ENCODE measurements around the gene SMURF1.
A peak's percentile ranks its signal among the peaks of the same experiment; 100 is the strongest.
"Not testable (repeated sequence)": the region's sequence is repeated elsewhere in the genome, so short reads cannot be mapped to it uniquely, and the experiment has no call there.

Gene SMURF1

DNA sequence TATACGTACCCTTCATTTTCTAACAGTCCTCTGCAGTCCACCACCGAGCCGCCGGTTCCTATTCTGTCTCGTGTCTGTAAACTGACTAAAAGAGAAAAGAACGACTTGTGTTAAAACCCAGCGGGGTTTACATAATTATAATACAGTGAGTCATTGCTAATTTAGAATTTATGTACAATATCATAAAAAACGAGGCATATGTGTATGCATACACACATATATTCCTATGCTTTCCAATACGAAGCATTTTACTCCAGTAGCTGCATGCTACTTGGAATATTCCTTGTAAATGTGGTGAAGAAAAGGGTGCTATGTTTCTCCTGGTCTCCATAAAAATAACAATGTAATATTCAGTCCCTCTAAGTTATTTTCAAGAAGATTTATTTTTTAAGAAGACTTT lies 89.1 kb downstream of the SMURF1 start:
- no peak for DNase-seq (ENCODE audit: low read depth in 2 of 2)

- no peak for DNase-seq (ENCODE audit: low read depth in 2 of 2)
Observed at GRCh38 chr7:99050971-99051370, 92.9 kb downstream of the SMURF1 start.

DNA sequence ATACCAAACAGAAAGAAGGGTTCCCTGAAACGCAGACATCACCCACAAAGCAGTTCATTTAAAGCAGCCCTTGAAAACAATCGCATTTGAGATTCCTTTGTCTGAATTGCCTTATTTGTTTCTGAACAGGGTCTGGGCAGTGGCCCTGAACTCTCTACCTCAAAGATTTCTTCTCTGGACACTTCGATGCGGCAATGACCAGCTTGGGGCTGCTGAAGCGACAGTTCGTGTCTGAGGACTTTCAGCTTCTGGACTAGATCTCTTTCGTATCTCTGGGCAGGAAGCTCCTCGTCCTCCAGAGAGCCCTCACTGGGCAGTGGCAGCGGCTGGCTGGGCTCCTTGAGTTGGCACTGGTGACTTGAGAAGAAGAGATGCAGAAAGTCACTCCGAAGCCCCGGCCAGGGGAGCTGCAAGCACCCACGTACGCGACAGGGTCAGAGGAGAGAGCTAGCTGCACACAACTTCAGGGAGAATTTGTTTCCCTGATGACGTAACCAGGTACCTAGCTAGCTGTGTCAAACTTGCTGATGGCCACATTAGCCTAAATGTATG lies 96.3 kb downstream of the SMURF1 start:
- no peak for DNase-seq (ENCODE audit: low read depth in 2 of 2)

- no peak for DNase-seq (ENCODE audit: low read depth in 2 of 2)
Observed at GRCh38 chr7:99046722-99047121, 97.2 kb downstream of the SMURF1 start.

DNA sequence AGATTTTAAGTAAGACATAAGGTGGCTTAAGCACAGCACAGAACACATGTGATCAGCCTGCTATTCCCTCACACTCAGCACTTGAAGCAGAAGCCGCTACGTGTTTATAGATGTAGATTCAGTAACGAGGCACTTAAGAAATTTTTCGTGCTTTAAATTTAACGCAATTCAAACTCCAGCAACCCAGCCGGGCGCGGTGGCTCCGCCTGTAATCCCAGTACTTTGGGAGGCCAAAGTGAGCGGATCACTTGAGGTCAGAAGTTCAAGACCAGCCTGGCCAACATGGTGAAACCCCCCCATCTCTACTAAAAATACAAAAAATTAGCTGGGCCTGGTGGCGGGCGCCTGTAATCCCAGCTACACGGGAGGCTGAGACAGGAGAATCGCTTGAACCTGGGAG lies 97.6 kb downstream of the SMURF1 start:
- not testable (repeated sequence) for DNase-seq (ENCODE audit: low read depth in 2 of 2)

GRCh38 chr7:99044858-99045257 lies 99.0 kb downstream of the SMURF1 start:
- DNase-seq (ENCODE audit: low read depth in 2 of 2), result not testable (repeated sequence)

DNA sequence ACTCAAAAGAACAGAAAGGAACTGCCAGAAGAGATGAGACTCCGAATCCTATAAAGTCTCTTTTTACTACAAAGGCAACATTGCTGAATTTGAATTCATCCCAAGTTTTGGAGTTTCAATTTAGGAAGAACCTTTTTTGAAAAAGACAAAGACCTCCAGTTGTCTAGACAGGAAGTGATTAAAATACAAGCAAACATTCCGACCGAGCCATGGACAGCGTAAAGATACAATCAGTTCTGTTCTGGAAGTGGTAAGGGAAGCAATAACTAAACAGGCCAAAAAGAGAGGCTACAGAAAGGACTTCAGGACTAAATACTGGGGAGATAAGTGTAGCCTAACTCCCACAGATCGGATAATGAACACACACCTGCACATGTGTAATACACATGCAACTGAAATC lies 101.0 kb downstream of the SMURF1 start:
- no peak for DNase-seq (ENCODE audit: low read depth in 2 of 2)

DNA sequence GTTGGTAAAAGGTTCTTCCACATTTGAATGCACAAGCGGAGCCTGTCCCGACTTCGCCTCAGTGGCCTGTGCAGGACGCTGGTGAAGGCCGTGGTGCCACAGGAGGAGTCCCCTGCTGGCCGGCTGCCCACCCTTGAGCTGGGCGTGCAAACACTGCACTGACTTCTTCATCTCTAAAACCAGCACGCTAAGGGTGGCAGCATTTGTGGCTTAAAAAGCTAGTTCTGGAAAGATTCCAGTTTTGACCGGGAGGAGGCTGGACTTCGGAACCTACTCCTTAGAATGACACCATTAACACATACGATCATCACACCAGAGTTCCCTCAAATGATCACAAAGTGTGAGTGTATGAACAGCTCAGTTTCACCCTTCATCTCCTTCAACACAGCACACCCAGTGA lies 102.4 kb downstream of the SMURF1 start:
- no peak for DNase-seq (ENCODE audit: low read depth in 2 of 2)

GRCh38 chr7:99040104-99040958 lies 103.6 kb downstream of the SMURF1 start:
- peak; percentile 27 to 37 for DNase-seq (ENCODE audit: low read depth in 2 of 2)

GRCh38 chr7:99039384-99039891 lies 104.5 kb downstream of the SMURF1 start:
- DNase-seq (ENCODE audit: low read depth in 2 of 2), result no peak

DNA sequence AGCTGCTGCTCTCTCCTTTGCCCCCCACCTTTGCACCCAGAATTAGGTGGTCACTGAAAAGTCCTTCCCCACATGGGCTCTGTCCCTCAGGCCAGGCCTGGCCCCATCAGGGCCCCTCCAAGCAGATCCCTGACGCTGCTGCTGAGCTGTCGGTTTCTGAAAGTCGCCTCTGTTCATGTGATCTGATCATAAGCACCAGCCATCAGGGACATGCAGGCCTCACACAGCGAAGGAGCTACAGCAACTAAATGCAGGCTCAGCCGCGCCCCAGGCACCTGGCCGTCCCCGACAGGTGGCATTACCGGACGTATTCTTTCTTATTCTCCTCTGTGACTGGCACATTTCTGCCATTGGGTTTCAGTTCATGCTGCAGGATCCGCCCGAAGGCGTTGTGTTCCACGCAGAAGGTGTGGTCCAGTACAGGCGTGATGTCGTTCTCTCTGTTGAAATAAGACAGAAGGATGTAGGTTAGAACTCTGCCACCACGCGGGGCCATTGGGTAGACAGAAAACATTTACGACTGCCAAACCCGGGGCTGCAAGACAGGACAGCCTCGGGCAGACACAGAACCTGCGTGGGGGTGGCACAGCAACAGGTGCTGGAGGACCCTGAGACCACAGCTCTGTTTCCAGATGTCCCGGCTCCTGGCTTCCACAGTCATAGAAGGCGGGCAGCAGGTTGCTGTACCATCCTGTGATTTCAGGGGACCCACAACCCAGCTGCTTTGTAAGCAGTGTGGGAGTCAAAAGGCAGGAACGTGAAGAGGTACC lies 105.6 kb downstream of the SMURF1 start:
- DNase-seq (ENCODE audit: low read depth in 2 of 2), result no peak

DNA sequence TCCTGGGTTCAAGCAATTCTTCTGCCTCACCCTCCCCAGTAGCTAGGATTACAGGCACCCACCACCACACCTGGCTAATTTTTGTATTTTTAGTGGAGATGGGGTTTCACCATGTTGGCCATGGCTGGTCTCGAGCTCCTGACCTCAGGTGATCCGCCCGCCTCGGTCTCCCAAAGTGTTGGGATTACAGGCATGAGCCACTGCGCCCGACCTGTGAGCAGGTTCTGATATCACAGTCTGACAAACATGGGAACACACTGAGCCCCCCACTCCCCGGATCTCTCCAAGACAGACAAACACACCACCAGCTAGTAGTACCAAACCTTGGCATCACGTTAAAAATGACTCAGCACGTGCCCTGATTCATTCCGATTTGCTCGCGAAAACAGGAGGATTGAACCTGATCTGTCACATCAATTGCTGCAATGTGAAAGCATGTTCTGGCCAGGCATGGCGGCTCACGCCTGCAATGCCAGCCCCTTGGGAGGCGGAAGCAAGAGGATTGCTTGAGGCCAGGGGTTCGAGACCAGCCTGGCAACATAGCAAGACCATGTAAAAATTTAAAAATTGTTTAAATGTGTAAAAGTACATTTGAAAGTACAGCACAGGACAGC lies 106.5 kb downstream of the SMURF1 start:
- no peak for DNase-seq (ENCODE audit: low read depth in 2 of 2)

DNA sequence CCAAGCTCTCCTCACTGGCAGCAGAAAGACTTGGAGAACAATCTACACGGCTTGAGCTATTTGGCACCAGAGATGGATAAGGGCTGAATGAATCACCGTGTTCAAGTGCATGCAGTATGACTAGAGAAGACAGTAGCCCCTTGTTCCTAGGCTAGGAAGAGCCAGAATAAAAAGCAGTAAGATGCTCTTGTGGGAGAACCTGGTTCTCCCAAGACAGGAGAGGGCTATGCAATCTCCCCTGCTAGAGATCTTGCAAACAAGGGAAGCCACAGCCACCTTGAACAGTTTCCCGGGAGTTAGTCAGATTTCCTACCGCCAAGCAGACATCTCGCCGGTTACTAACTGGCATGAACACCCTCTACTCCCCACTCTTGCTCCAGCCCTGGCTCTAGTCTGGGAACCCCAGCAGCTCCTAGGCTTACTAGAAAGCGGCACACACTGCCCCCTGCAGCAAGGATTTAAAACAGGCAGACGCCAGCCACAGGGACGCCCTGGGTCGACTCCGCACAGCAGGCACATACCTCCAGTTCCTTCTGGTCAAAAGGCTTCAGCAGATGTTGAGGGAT lies 107.3 kb downstream of the SMURF1 start:
- no peak for DNase-seq (ENCODE audit: low read depth in 2 of 2)

DNA sequence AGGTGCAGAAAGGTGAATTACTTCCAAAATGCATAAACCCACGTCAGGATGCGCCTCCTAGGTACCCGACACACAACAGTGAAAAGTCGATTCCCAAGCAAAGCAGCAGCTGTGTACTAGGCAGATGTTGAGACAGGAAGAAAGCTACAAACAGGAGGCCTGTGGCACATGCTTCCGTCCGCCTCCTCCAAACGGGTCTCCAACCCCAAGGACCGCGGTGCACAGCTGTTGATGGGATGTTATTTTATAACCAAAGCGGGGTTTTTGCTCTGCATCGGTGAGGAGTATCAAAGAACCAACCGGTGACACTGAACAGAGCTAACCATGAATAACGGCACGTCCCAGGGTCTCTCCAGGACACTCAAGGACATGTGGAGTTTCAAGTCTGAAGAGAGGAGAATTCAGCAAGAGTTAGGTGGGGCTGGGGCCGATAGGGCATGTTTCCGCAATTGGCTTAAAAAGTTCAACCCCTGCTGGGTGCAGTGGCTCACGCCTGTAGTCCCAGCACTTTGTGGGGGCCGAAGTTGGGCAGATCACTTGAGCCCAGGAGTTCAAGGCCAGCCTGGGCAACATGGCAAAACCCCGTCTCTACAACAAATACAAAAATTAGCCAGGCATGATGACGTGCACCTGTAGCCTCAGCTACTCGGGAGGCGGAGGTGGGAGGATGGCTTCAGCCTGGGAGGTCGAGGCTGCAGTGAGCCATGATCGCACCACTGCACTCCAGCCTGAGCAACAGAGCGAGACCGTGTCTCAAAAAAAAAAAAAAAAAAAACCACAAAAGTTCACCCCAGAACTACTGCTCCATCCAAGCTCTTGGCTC lies 108.0 kb downstream of the SMURF1 start:
- DNase-seq (ENCODE audit: low read depth in 2 of 2), result no peak

DNA sequence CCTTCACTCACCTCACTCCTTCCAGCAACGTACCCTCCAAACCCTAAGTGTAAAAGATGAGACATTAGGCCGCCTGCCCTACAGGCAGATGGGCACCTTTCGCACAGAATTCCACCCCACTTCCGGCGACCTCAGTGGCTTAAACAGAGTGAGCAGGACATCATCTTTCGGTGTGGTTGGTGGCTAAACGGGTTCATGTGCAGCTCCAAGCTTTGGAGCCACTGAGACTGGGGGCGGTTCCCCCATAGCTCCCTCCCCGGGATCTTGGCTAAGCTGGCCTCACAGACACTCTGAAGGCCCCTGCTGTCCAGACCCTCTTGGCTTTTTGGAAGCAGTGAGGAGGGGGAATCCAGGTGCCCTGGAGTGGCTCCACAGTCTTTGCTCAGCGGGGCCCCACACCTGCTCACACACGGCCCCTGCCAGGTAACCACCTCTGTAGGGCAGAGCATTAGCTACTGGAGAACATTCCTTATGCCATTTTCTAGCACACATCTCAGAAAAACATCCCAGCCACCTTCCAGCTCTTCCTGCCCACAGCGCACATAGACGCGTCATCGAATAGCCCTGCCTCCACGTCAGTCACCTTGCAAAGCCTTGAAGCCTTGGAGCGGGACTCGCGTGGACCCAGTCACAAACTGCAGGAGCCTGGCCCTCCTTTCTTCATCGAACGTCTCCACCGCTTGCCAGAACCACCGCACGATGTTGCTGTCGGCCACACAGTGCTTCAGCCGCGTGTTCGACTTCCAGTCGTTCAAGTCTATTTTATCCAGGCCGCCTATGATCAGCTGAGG lies 108.8 kb downstream of the SMURF1 start:
- DNase-seq (ENCODE audit: low read depth in 2 of 2), result no peak

- DNase-seq (ENCODE audit: low read depth in 2 of 2), result no peak
Observed at GRCh38 chr7:99033765-99034164, 110.1 kb downstream of the SMURF1 start.

- no peak for DNase-seq (ENCODE audit: low read depth in 2 of 2)
Observed at GRCh38 chr7:99032928-99033327, 111.0 kb downstream of the SMURF1 start.

DNA sequence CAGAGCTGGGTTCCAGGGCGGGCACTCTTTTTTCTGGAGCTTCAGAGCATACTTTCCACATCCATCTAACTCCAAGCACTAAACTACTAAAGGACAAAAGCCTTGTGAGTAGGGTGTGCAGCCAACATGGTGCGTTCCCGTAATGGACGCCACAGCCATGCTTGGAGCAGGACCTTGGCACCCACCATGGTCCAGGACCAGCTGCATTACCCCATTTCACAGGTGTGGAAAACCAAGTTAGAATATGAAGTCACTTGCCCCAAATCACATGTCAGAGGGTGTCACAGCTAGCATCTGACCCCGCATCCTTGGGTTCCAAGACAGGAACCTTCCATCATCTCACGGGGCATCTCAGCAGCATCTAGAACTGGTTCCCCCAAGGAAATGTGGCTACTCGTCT lies 112.4 kb downstream of the SMURF1 start:
- no peak for DNase-seq (ENCODE audit: low read depth in 2 of 2)

GRCh38 chr7:99030951-99031350 lies 113.0 kb downstream of the SMURF1 start:
- DNase-seq (ENCODE audit: low read depth in 2 of 2), result no peak

- no peak for DNase-seq (ENCODE audit: low read depth in 2 of 2)
Observed at GRCh38 chr7:99030457-99030856, 113.5 kb downstream of the SMURF1 start.
